CD14-positive monocyte (primary cell): ENCODE results near the gene WFS1. TPM values are rescaled to one million over a fixed set of nuclear protein-coding genes. Genes with fewer than 3 reads are reported as not detected.

Experiments used
- DNase-seq, 3 donors: peaks; one replicate each; pipeline ENCODE4 v3.0.0-alpha.2; 2011 to 2022
- H2AFZ ChIP-seq: 2 replicates; pipeline ENCODE4 v1.6.0; 2012; ENCODE audit warnings: mild to moderate bottlenecking, low read depth, low read length, inconsistent platforms; ENCODE audit not compliant: insufficient read depth, poor library complexity, severe bottlenecking
- H3K27ac ChIP-seq, 2 donors: 1 replicate in 1 of 2; 2 replicates in 1 of 2; pipeline ENCODE4 v1.5.1; 2012 to 2013; ENCODE audit warnings: low read length in 2 of 2, control low read depth in 1 of 2, inconsistent platforms in 1 of 2, low read depth in 1 of 2, mild to moderate bottlenecking in 1 of 2
- H3K27me3 ChIP-seq, 2 donors: one replicate each; pipeline versions ENCODE4 v1.6.0 to v1.6.1; 2011 to 2013; ENCODE audit warnings: low read length in 2 of 2; ENCODE audit not compliant: control insufficient read depth in 2 of 2, insufficient read depth in 2 of 2
- H3K36me3 ChIP-seq, 2 donors: replicated peaks in 1 of 2; 1 replicate in 1 of 2; 2 replicates in 1 of 2; pipeline versions ENCODE4 v1.5.1 to v1.6.1; 2012 to 2013; ENCODE audit warnings: low read length in 2 of 2, control low read depth in 1 of 2, inconsistent platforms in 1 of 2, mild to moderate bottlenecking in 1 of 2; ENCODE audit not compliant: insufficient read depth in 2 of 2, control insufficient read depth in 1 of 2
- H3K4me1 ChIP-seq, 2 donors: 1 replicate in 1 of 2; 2 replicates in 1 of 2; pipeline versions ENCODE4 v1.5.1 to v1.6.1; 2012 to 2013; ENCODE audit warnings: low read length in 2 of 2, control low read depth in 1 of 2, inconsistent platforms in 1 of 2, mild to moderate bottlenecking in 1 of 2, moderate library complexity in 1 of 2; ENCODE audit not compliant: insufficient read depth in 2 of 2, control insufficient read depth in 1 of 2
- H3K4me2 ChIP-seq: replicated peaks from 2 replicates; pipeline ENCODE3; 2012; ENCODE audit warnings: low read length, moderate library complexity, mild to moderate bottlenecking; ENCODE audit not compliant: poor library complexity, severe bottlenecking; ENCODE audit errors: extremely low read depth
- H3K4me3 ChIP-seq, 3 experiments: fragments of 200-600 bp in 1 of 3; sonication (generic) in 1 of 3; replicated peaks in 1 of 3; 1 replicate in 2 of 3; 2 replicates in 1 of 3; pipeline ENCODE4 v1.5.1; 2011 to 2013; ENCODE audit warnings: low read length in 3 of 3, mild to moderate bottlenecking in 3 of 3, control low read depth in 2 of 3, low read depth in 2 of 3, inconsistent platforms in 1 of 3, moderate library complexity in 1 of 3
- H3K79me2 ChIP-seq: 2 replicates; pipeline ENCODE4 v1.6.0; 2012; ENCODE audit warnings: mild to moderate bottlenecking, control low read depth, inconsistent platforms, low read length, moderate library complexity; ENCODE audit not compliant: insufficient read depth
- H3K9ac ChIP-seq: 2 replicates; pipeline ENCODE4 v1.6.0; 2017; ENCODE audit warnings: low read length, mild to moderate bottlenecking; ENCODE audit not compliant: insufficient read depth, poor library complexity, severe bottlenecking
- H3K9me3 ChIP-seq, 2 donors: replicated peaks in 1 of 2; 1 replicate in 1 of 2; 2 replicates in 1 of 2; pipeline versions ENCODE4 v1.5.1 to v1.6.1; 2012 to 2013; ENCODE audit warnings: low read length in 2 of 2, control low read depth in 1 of 2; ENCODE audit not compliant: control insufficient read depth in 1 of 2, insufficient read depth in 1 of 2
- H4K20me1 ChIP-seq: 2 replicates; pipeline ENCODE4 v1.6.0; 2012; ENCODE audit warnings: mild to moderate bottlenecking, low read length, control low read depth, moderate library complexity; ENCODE audit not compliant: insufficient read depth
- H3K27ac Mint-ChIP-seq, 7 donors: one replicate each; pipeline ENCODE4 v1.8.0; 2020; ENCODE audit warnings: mild to moderate bottlenecking in 7 of 7, mixed read lengths in 7 of 7, moderate library complexity in 6 of 7, inconsistent platforms in 2 of 7
- H3K27me3 Mint-ChIP-seq, 3 donors: one replicate each; pipeline ENCODE4 v1.8.0; 2021 to 2022; ENCODE audit warnings: low read depth in 3 of 3, mild to moderate bottlenecking in 3 of 3, mixed read lengths in 3 of 3, moderate library complexity in 3 of 3, inconsistent platforms in 1 of 3
- H3K36me3 Mint-ChIP-seq, 2 donors: one replicate each; pipeline ENCODE4 v1.8.0; 2020; ENCODE audit warnings: mixed read lengths in 2 of 2, inconsistent platforms in 1 of 2, mild to moderate bottlenecking in 1 of 2
- H3K4me1 Mint-ChIP-seq: one replicate; pipeline ENCODE4 v1.8.0; 2020; ENCODE audit warnings: mild to moderate bottlenecking, mixed read lengths
- H3K4me3 Mint-ChIP-seq, 2 donors: one replicate each; pipeline ENCODE4 v1.8.0; 2020; ENCODE audit warnings: mild to moderate bottlenecking in 2 of 2, mixed read lengths in 2 of 2, moderate library complexity in 1 of 2
- H3K9me3 Mint-ChIP-seq, 7 donors: one replicate each; pipeline ENCODE4 v1.8.0; 2020 to 2022; ENCODE audit warnings: mixed read lengths in 7 of 7, mild to moderate bottlenecking in 6 of 7, moderate library complexity in 6 of 7, inconsistent platforms in 2 of 7
- WGBS: methylation state at CpG from one replicate; pipeline ENCODE4 v1.1.5; 2013; ENCODE audit warnings: missing lambda C conversion rate; ENCODE audit not compliant: insufficient coverage; 5-methylcytosine and 5-hydroxymethylcytosine counted together
- intact Hi-C, 2 donors: fragments of 100-400 bp; cut with micrococcal nuclease; formaldehyde crosslinking; loops; one replicate each; pipeline versions ENCODE4 v1.15.0 to v1.15.1; 2023
- polyA plus RNA-seq, 3 donors: library from polyadenylated mRNA; depleted of rRNA in 1 of 3; unstranded in 2 of 3; stranded (reverse) in 1 of 3; fragments of 300-500 nt in 2 of 3; fragments of >200 nt in 1 of 3; fragmentation: Illumina TruSeq in 2 of 3; gene quantifications; 1 replicate in 2 of 3; 2 replicates in 1 of 3; pipeline ENCODE4 v1.2.3, GENCODE V29; 2012 to 2021
- TF ChIP-seq, protein P1 (sequence below): fragments of 200-600 bp; IDR thresholded peaks from one replicate; pipeline ENCODE4 v1.8.0; 2022; ENCODE audit warnings: antibody characterized with exemption, mild to moderate bottlenecking

WFS1 gene
- polyA plus RNA-seq, 3 donors: 0.39 to 1.8 (median 0.93) TPM

DNA sequence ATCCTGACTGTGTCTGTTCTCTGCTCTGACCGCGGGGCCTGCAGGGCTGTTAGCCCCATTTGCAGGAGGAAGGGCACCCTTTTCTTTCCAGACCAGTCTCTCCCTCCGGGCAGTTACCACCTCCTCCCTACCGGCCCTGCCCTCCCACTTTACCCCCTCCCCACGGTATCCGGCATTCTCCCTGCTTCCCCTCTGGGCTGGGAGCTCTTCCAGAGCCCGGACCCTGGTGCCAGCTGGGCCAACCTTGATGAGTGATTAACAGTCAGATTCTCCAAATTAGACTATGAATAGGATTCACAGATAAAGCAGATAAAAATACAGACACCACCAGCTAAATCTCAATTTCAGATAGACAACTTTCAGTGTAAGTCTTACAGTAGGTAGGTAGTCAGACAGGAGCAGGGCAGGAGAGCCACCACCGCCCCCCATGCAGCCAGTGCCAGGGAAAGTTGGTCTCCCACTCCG is 23.4 kb upstream of the WFS1 start:
- 65% methylated on average over 8 of the region's 9 CpGs for WGBS
- H3K4me3 ChIP-seq: no peak overlapping the region
- no peak for DNase-seq
- no peak overlapping the region for H2AFZ ChIP-seq
- no peaks in the 10 kb centered on the region for H3K4me1 ChIP-seq
- no peak overlapping the region for H3K4me2 ChIP-seq
- TF ChIP-seq, protein P1, sequence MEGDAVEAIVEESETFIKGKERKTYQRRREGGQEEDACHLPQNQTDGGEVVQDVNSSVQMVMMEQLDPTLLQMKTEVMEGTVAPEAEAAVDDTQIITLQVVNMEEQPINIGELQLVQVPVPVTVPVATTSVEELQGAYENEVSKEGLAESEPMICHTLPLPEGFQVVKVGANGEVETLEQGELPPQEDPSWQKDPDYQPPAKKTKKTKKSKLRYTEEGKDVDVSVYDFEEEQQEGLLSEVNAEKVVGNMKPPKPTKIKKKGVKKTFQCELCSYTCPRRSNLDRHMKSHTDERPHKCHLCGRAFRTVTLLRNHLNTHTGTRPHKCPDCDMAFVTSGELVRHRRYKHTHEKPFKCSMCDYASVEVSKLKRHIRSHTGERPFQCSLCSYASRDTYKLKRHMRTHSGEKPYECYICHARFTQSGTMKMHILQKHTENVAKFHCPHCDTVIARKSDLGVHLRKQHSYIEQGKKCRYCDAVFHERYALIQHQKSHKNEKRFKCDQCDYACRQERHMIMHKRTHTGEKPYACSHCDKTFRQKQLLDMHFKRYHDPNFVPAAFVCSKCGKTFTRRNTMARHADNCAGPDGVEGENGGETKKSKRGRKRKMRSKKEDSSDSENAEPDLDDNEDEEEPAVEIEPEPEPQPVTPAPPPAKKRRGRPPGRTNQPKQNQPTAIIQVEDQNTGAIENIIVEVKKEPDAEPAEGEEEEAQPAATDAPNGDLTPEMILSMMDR: no peak
- intact Hi-C loops: no loop called here
- no peaks in the 10 kb centered on the region for H3K4me1 Mint-ChIP-seq
- H4K20me1 ChIP-seq: no peaks in the 10 kb centered on the region
- H3K9me3 ChIP-seq: peaks cover 18 to 22% of the 10 kb centered on the region in 2 donors
- no peak overlapping the region for H3K9ac ChIP-seq
- H3K9me3 Mint-ChIP-seq: peaks cover 13 to 26% (median 18%) of the 10 kb centered on the region in 7 donors
- H3K36me3 Mint-ChIP-seq: no peaks in the 10 kb centered on the region
- no peak overlapping the region for H3K27ac Mint-ChIP-seq
- H3K27me3 ChIP-seq: peaks cover 2 to 50% of the 10 kb centered on the region in 2 donors
- peaks cover 41 to 44% (median 43%) of the 10 kb centered on the region in 3 donors for H3K27me3 Mint-ChIP-seq
- no peaks in the 10 kb centered on the region for H3K36me3 ChIP-seq
- no peak overlapping the region for H3K27ac ChIP-seq
- H3K79me2 ChIP-seq: no peaks in the 10 kb centered on the region
- H3K4me3 Mint-ChIP-seq: peak overlapping the region in 1 of 2 donors; percentile 39

DNA sequence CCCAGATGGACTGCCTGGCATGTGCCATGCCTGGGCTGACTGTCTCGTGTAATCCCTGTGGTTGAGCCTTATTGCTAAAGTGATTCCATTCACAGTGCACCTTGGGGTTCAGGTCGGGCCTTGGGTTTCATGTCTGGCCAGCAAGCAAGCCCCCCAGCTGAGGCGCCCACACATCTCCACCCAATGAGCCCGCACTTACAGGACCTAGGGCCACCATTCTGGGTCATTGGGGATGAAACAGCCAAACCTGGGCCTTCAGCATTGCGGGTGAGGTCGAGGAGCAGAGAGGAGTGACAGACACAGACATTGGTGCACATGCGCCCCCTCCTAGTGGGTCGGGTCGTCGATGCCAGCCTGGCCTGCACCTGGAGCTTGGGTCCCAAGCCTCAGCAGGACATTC is 21.3 kb upstream of the WFS1 start:
- peaks cover 13 to 23% (median 18%) of the 10 kb centered on the region in 7 donors for H3K9me3 Mint-ChIP-seq
- Histone ChIP-seq H3K9me3 (peaks cover 18 to 22% of the 10 kb centered on the region in 2 donors), H3K79me2 (no peaks in the 10 kb centered on the region), H3K4me2 (no peak overlapping the region), H3K27me3 (peaks cover 2 to 50% of the 10 kb centered on the region in 2 donors), H3K36me3 (no peaks in the 10 kb centered on the region), H3K4me1 (no peaks in the 10 kb centered on the region), H3K27ac (no peak overlapping the region), H2AFZ (no peak overlapping the region), H3K4me3 (no peak overlapping the region), H3K9ac (no peak overlapping the region), H4K20me1 (no peaks in the 10 kb centered on the region)
- no peak overlapping the region for H3K27ac Mint-ChIP-seq
- H3K4me1 Mint-ChIP-seq: no peaks in the 10 kb centered on the region
- intact Hi-C loops: no loop called here
- peaks cover 36 to 45% (median 44%) of the 10 kb centered on the region in 3 donors for H3K27me3 Mint-ChIP-seq
- WGBS: 90% methylated on average over 6 of the region's 10 CpGs
- DNase-seq: no peak
- H3K36me3 Mint-ChIP-seq: no peaks in the 10 kb centered on the region
- TF ChIP-seq, protein P1: no peak
- H3K4me3 Mint-ChIP-seq: no peak overlapping the region
